Measurements from ENCODE around the gene DCAF7.

GRCh38 chr17:63506627-63507026 is 43.6 kb upstream of the DCAF7 start:
- TF ChIP-seq CTCF (IDR thresholded peaks at IDR 0.05 in 4 of 5, conservative IDR thresholded peaks at IDR 0.05 in 1 of 5) (no peak), POLR2A (IDR thresholded peaks at IDR 0.05) (no peak)

All from gastrocnemius medialis (tissue), 4 donors.